HEK293 (cell line): Measurements from ENCODE around the gene FHIT.

Experiments used
- CTCF ChIA-PET: fragments of 350-600 bp; formaldehyde crosslinking; extraction: SDS; loops from one replicate; lab custom pipeline; 2021; ENCODE audit warnings: antibody characterized with exemption; lab: Yijun Ruan, JAX
- POLR2A ChIA-PET: fragments of 300-600 bp; formaldehyde crosslinking; extraction: SDS; loops from one replicate; lab custom pipeline; 2020; ENCODE audit warnings: antibody characterized with exemption, inconsistent platforms; lab: Yijun Ruan, JAX
- H3K27ac ChIP-seq: fragments of 200-500 bp; sonication (Bioruptor generic); 2 replicates; pipeline ENCODE4 v1.5.1; 2014; ENCODE audit warnings: low read depth, low read length, control low read depth, inconsistent platforms; ENCODE audit errors: extremely low read depth
- H3K36me3 ChIP-seq, 2 experiments: fragments of 200-500 bp in 1 of 2; sonication (Bioruptor generic) in 1 of 2; 1 replicate in 1 of 2; 2 replicates in 1 of 2; pipeline ENCODE4 v1.5.1; 2014 to 2017; ENCODE audit warnings: inconsistent platforms in 2 of 2, low read length in 2 of 2; ENCODE audit not compliant: control insufficient read depth in 2 of 2, insufficient read depth in 1 of 2
- H3K4me1 ChIP-seq: fragments of 200-500 bp; sonication (Bioruptor generic); 2 replicates; pipeline ENCODE4 v1.5.1; 2014; ENCODE audit warnings: mild to moderate bottlenecking, low read length, inconsistent platforms; ENCODE audit not compliant: control insufficient read depth, insufficient read depth
- H3K4me3 ChIP-seq: 2 replicates; pipeline ENCODE4 v1.5.1; 2011; ENCODE audit warnings: low read depth, mild to moderate bottlenecking, control low read depth, low read length, moderate library complexity
- H3K9me3 ChIP-seq: fragments of 200-500 bp; sonication (Bioruptor generic); 2 replicates; pipeline ENCODE4 v1.5.1; 2014; ENCODE audit warnings: low read depth, low read length, inconsistent platforms; ENCODE audit not compliant: control insufficient read depth, insufficient read depth
- BCL11B ChIP-seq: fragments of 450-650 bp; formaldehyde crosslinking; IDR thresholded peaks from 2 replicates; pipeline ENCODE4 v1.5.1; 2016; ENCODE audit warnings: low read depth, missing biosample characterization, missing genetic modification characterization
- GLIS1 ChIP-seq: fragments of 450-650 bp; formaldehyde crosslinking; IDR thresholded peaks from 2 replicates; pipeline ENCODE4 v1.5.1; 2016; ENCODE audit warnings: missing biosample characterization, missing genetic modification characterization
- INSM2 ChIP-seq: fragments of 450-650 bp; formaldehyde crosslinking; IDR thresholded peaks from 2 replicates; pipeline ENCODE4 v1.5.1; 2016; ENCODE audit warnings: missing biosample characterization, missing genetic modification characterization
- KLF10 ChIP-seq: fragments of 450-650 bp; IDR thresholded peaks from 2 replicates; pipeline ENCODE4 v1.5.1; 2018; ENCODE audit warnings: missing biosample characterization, mild to moderate bottlenecking, missing genetic modification characterization
- KLF8 ChIP-seq: fragments of 450-650 bp; formaldehyde crosslinking; IDR thresholded peaks from 2 replicates; pipeline ENCODE4 v1.5.1; 2016; ENCODE audit warnings: missing biosample characterization, missing genetic modification characterization
- PRDM2 ChIP-seq: fragments of 450-650 bp; formaldehyde crosslinking; IDR thresholded peaks from 2 replicates; pipeline ENCODE4 v1.5.1; 2016; ENCODE audit warnings: missing biosample characterization, missing genetic modification characterization, borderline replicate concordance
- SP7 ChIP-seq: fragments of 450-650 bp; formaldehyde crosslinking; IDR thresholded peaks from 2 replicates; pipeline ENCODE4 v1.5.1; 2016; ENCODE audit warnings: missing biosample characterization, missing genetic modification characterization
- ZBTB17 ChIP-seq: fragments of 450-650 bp; formaldehyde crosslinking; IDR thresholded peaks from 2 replicates; pipeline ENCODE4 v1.5.1; 2016; ENCODE audit warnings: missing biosample characterization, missing genetic modification characterization
- ZBTB20 ChIP-seq: fragments of 450-650 bp; formaldehyde crosslinking; IDR thresholded peaks from 2 replicates; pipeline ENCODE4 v1.5.1; 2016; ENCODE audit warnings: missing biosample characterization, missing genetic modification characterization
- ZNF140 ChIP-seq: fragments of 450-650 bp; formaldehyde crosslinking; IDR thresholded peaks from 2 replicates; pipeline ENCODE4 v1.5.1; 2016; ENCODE audit warnings: missing biosample characterization, missing genetic modification characterization
- ZNF211 ChIP-seq: fragments of 450-650 bp; formaldehyde crosslinking; IDR thresholded peaks from 2 replicates; pipeline ENCODE4 v1.5.1; 2016; ENCODE audit warnings: low read depth, missing biosample characterization, missing genetic modification characterization
- ZNF292 ChIP-seq: fragments of 450-650 bp; formaldehyde crosslinking; IDR thresholded peaks from 2 replicates; pipeline ENCODE4 v1.5.1; 2016; ENCODE audit warnings: low read depth, missing biosample characterization, missing genetic modification characterization, borderline replicate concordance
- ZNF510 ChIP-seq: fragments of 450-650 bp; formaldehyde crosslinking; IDR thresholded peaks from 2 replicates; pipeline ENCODE4 v1.5.1; 2018; ENCODE audit warnings: mild to moderate bottlenecking, missing genetic modification characterization, missing biosample characterization; ENCODE audit not compliant: insufficient replicate concordance
- ZNF514 ChIP-seq: fragments of 450-650 bp; formaldehyde crosslinking; IDR thresholded peaks from 2 replicates; pipeline ENCODE4 v1.5.1; 2016; ENCODE audit warnings: missing biosample characterization, missing genetic modification characterization
- ZNF529 ChIP-seq: fragments of 450-650 bp; formaldehyde crosslinking; IDR thresholded peaks from 2 replicates; pipeline ENCODE4 v1.5.1; 2017; ENCODE audit warnings: missing genetic modification characterization, missing biosample characterization; ENCODE audit not compliant: insufficient replicate concordance
- ZNF548 ChIP-seq: fragments of 450-650 bp; formaldehyde crosslinking; IDR thresholded peaks from 2 replicates; pipeline ENCODE4 v1.5.1; 2016; ENCODE audit warnings: missing biosample characterization, missing genetic modification characterization
- ZNF560 ChIP-seq: fragments of 450-650 bp; formaldehyde crosslinking; IDR thresholded peaks from 2 replicates; pipeline ENCODE4 v1.5.1; 2017; ENCODE audit warnings: missing biosample characterization, missing genetic modification characterization, borderline replicate concordance
- ZNF670 ChIP-seq: fragments of 450-650 bp; formaldehyde crosslinking; IDR thresholded peaks from 2 replicates; pipeline ENCODE4 v1.5.1; 2016; ENCODE audit warnings: missing biosample characterization, missing genetic modification characterization, low read depth
- ZNF76 ChIP-seq: fragments of 450-650 bp; formaldehyde crosslinking; IDR thresholded peaks from 2 replicates; pipeline ENCODE4; 2016; ENCODE audit warnings: low read depth, missing biosample characterization, missing genetic modification characterization, borderline replicate concordance
- ZNF837 ChIP-seq: fragments of 450-650 bp; formaldehyde crosslinking; IDR thresholded peaks from 2 replicates; pipeline ENCODE4 v1.5.1; 2016; ENCODE audit warnings: missing biosample characterization, missing genetic modification characterization
- TF ChIP-seq, protein P1 (sequence below): fragments of 450-650 bp; formaldehyde crosslinking; IDR thresholded peaks from 2 replicates; pipeline ENCODE4 v1.5.1; 2016; ENCODE audit warnings: missing biosample characterization, missing genetic modification characterization, borderline replicate concordance

The FHIT gene

GRCh38 chr3:59752925-59753324 lies 1498.3 kb downstream of the FHIT start (continued):
- no peak for TF ChIP-seq INSM2 (tag by site-specific recombination)

DNA sequence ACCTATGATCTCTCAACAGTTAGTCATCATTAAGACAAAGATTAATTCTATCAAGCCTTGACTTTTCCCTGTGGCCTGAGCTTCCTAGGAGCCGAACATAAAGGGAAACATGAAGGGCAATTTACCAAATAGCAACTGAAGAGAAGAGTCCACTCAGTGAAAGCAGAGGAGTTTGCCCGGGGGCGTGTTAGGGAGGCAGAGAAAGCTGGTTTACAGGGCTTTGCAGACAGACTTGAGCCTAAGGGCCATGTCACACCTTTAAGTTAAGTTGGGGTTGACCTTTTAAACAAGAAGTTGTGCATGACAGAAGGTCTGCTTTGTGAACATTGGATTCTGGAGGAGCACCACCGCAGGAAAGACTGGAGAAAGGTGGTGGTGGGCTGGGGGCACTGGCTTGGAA lies 1499.6 kb downstream of the FHIT start:
- Histone ChIP-seq H3K36me3 (no peaks in the 10 kb centered on the region), H3K27ac (no peak overlapping the region), H3K4me1 (no peaks in the 10 kb centered on the region), H3K9me3 (no peaks in the 10 kb centered on the region), H3K4me3 (no peak overlapping the region)
- ChIA-PET CTCF (no interaction called here), POLR2A (no interaction called here)
- no peak for TF ChIP-seq ZNF560
- TF ChIP-seq ZNF529 (tag by site-specific recombination), result no peak
- no peak for TF ChIP-seq ZBTB17 (tag by site-specific recombination)
- TF ChIP-seq KLF8 (tag by site-specific recombination), result no peak
- no peak for TF ChIP-seq ZNF292 (tag by site-specific recombination)
- TF ChIP-seq ZNF510 (tag by site-specific recombination), result no peak
- no peak for TF ChIP-seq ZNF211
- no peak for TF ChIP-seq KLF10 (tag by site-specific recombination)
- no peak for TF ChIP-seq ZNF670 (tag by site-specific recombination)

GRCh38 chr3:59750391-59750790 lies 1500.9 kb downstream of the FHIT start:
- Histone ChIP-seq H3K36me3 (no peaks in the 10 kb centered on the region), H3K4me1 (no peaks in the 10 kb centered on the region), H3K27ac (no peak overlapping the region), H3K4me3 (no peak overlapping the region), H3K9me3 (no peaks in the 10 kb centered on the region)
- ChIA-PET POLR2A (no interaction called here), CTCF (no interaction called here)
- TF ChIP-seq, protein P1, sequence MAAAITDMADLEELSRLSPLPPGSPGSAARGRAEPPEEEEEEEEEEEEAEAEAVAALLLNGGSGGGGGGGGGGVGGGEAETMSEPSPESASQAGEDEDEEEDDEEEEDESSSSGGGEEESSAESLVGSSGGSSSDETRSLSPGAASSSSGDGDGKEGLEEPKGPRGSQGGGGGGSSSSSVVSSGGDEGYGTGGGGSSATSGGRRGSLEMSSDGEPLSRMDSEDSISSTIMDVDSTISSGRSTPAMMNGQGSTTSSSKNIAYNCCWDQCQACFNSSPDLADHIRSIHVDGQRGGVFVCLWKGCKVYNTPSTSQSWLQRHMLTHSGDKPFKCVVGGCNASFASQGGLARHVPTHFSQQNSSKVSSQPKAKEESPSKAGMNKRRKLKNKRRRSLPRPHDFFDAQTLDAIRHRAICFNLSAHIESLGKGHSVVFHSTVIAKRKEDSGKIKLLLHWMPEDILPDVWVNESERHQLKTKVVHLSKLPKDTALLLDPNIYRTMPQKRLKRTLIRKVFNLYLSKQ (tag by site-specific recombination), result no peak
- TF ChIP-seq ZNF140 (tag by site-specific recombination) (no peak), ZBTB20 (no peak), ZNF837 (no peak), PRDM2 (no peak), ZNF76 (tag by site-specific recombination) (no peak), ZNF548 (tag by site-specific recombination) (no peak), BCL11B (no peak), SP7 (tag by site-specific recombination) (no peak), ZNF514 (tag by site-specific recombination) (no peak), GLIS1 (tag by site-specific recombination) (no peak)
